ENCODE measurements around the gene ABCG1.

DNA sequence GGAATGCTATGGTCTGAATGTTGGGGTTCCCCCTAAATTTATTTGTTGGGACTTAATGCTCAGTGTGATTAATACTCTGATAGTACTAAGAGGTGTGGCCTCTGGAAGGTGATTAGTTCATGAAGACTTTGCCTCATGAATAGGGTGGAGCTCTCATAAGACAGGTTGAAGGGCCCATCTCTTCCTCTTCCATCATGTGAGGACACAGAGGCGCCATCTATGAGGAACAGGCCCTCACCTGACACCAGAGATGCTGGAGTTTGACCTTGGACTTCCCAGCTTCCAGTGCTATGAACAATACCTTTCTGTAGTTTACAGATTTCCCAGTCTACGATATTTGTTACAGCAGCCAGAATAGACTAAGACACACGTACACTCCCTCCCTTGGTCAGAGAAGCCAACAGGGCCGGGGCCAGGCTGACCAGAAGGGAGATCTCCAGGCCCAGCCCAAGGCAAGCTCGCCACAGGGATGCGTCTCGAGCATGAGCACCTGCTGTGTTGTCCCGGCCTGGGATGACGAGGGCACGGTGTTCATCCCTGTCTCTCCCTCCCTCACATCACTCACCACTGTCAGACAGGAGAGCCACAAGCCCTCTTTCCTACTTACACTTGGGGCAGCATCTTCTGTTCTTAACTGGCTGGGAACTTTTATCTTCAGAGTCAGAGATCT lies 4.7 kb upstream of the ABCG1 start:
- no peak for TF ChIP-seq CTCF (IDR thresholded peaks at IDR 0.05)
- TF ChIP-seq POLR2A (IDR thresholded peaks at IDR 0.05) = no peak
